Neuronal stem cell (in vitro differentiated cells): ENCODE data around the gene MRPS31.

ENCODE experiments used
- DNase-seq: peaks from one replicate; pipeline ENCODE4 v3.0.0-alpha.2; 2013; ENCODE audit warnings: low spot score
- H2AFZ ChIP-seq: one replicate; pipeline ENCODE4 v1.6.1; 2013; ENCODE audit warnings: mild to moderate bottlenecking, low read length, inconsistent platforms
- H2AK5ac ChIP-seq: 2 replicates; pipeline ENCODE4 v1.6.1; 2013; ENCODE audit warnings: low read depth, mild to moderate bottlenecking, inconsistent platforms, low read length, moderate library complexity, mixed read lengths
- H2BK120ac ChIP-seq: 2 replicates; pipeline ENCODE4 v1.6.1; 2013; ENCODE audit warnings: low read depth, mild to moderate bottlenecking, inconsistent platforms, low read length, moderate library complexity, mixed read lengths
- H2BK12ac ChIP-seq: one replicate; pipeline ENCODE4 v1.6.1; 2013; ENCODE audit warnings: low read length, inconsistent platforms
- H2BK15ac ChIP-seq: 2 replicates; pipeline ENCODE4 v1.6.1; 2013; ENCODE audit warnings: mild to moderate bottlenecking, low read length, inconsistent platforms, mixed read lengths
- H2BK5ac ChIP-seq: one replicate; pipeline ENCODE4 v1.6.1; 2013; ENCODE audit warnings: inconsistent platforms, mild to moderate bottlenecking, low read length, moderate library complexity
- H3K14ac ChIP-seq: one replicate; pipeline ENCODE4 v1.6.1; 2013; ENCODE audit warnings: low read length, inconsistent platforms
- H3K18ac ChIP-seq: 2 replicates; pipeline ENCODE4 v1.6.1; 2013; ENCODE audit warnings: low read length, inconsistent platforms
- H3K23ac ChIP-seq: 2 replicates; pipeline ENCODE4 v1.6.1; 2013; ENCODE audit warnings: low read depth, mild to moderate bottlenecking, mixed read lengths, low read length, inconsistent platforms; ENCODE audit not compliant: poor library complexity
- H3K27ac ChIP-seq: replicated peaks from 3 replicates; pipeline ENCODE4 v1.5.1; 2013; ENCODE audit warnings: low read length, inconsistent platforms
- H3K27me3 ChIP-seq, 3 experiments: 2 replicates each; pipeline ENCODE4 v1.6.1; 2013; ENCODE audit warnings: low read length in 3 of 3, mild to moderate bottlenecking in 2 of 3, inconsistent platforms in 1 of 3, low read depth in 1 of 3, mixed read lengths in 1 of 3, moderate library complexity in 1 of 3; ENCODE audit not compliant: control insufficient read depth in 3 of 3, insufficient read depth in 3 of 3
- H3K36me3 ChIP-seq, 2 donors: replicated peaks in 1 of 2; 2 replicates each; pipeline ENCODE4 v1.6.1; 2013; ENCODE audit warnings: low read length in 2 of 2; ENCODE audit not compliant: control insufficient read depth in 2 of 2, insufficient read depth in 2 of 2
- H3K4ac ChIP-seq: 2 replicates; pipeline ENCODE4 v1.6.1; 2013; ENCODE audit warnings: inconsistent platforms, mild to moderate bottlenecking, low read length, moderate library complexity
- H3K4me1 ChIP-seq, 2 donors: 1 replicate in 1 of 2; 2 replicates in 1 of 2; pipeline ENCODE4 v1.6.1; 2013; ENCODE audit warnings: low read length in 2 of 2, low read depth in 1 of 2; ENCODE audit not compliant: control insufficient read depth in 2 of 2, insufficient read depth in 1 of 2
- H3K4me2 ChIP-seq: one replicate; pipeline ENCODE4 v1.6.1; 2013; ENCODE audit warnings: mild to moderate bottlenecking, low read length, inconsistent platforms; ENCODE audit not compliant: insufficient read depth, poor library complexity, severe bottlenecking
- H3K4me3 ChIP-seq, 2 donors: 2 replicates each; pipeline ENCODE4 v1.5.1; 2013; ENCODE audit warnings: low read length in 2 of 2, mild to moderate bottlenecking in 2 of 2, inconsistent platforms in 1 of 2, moderate library complexity in 1 of 2
- H3K79me1 ChIP-seq: one replicate; pipeline ENCODE4 v1.6.1; 2013; ENCODE audit warnings: low read depth, mild to moderate bottlenecking, inconsistent platforms, low read length, moderate library complexity
- H3K9ac ChIP-seq: one replicate; pipeline ENCODE4 v1.6.1; 2013; ENCODE audit warnings: mild to moderate bottlenecking, low read depth, low read length, inconsistent platforms; ENCODE audit not compliant: poor library complexity
- H3K9me3 ChIP-seq, 2 donors: replicated peaks in 1 of 2; 2 replicates each; pipeline versions ENCODE3 to v1.6.1; 2013; ENCODE audit warnings: low read length in 2 of 2, mild to moderate bottlenecking in 2 of 2, inconsistent platforms in 1 of 2, low read depth in 1 of 2, mixed read lengths in 1 of 2, moderate library complexity in 1 of 2; ENCODE audit not compliant: control insufficient read depth in 2 of 2, insufficient read depth in 1 of 2
- H4K8ac ChIP-seq: one replicate; pipeline ENCODE4 v1.6.1; 2013; ENCODE audit warnings: low read depth, mild to moderate bottlenecking, inconsistent platforms, low read length, moderate library complexity
- H4K91ac ChIP-seq: one replicate; pipeline ENCODE4 v1.6.1; 2013; ENCODE audit warnings: low read length, low read depth, mild to moderate bottlenecking, inconsistent platforms; ENCODE audit not compliant: poor library complexity
- WGBS, 2 donors: extraction: QIAGEN DNeasy Blood & Tissue Kit; methylation state at CpG; one replicate each; pipeline ENCODE4 v1.1.7; 2013; ENCODE audit warnings: missing lambda C conversion rate in 2 of 2, mixed read lengths in 1 of 2; ENCODE audit not compliant: insufficient read length in 2 of 2, insufficient replicate concordance in 1 of 2; ENCODE audit errors: extremely low coverage in 2 of 2; 5-methylcytosine and 5-hydroxymethylcytosine counted together

MRPS31 gene

DNA sequence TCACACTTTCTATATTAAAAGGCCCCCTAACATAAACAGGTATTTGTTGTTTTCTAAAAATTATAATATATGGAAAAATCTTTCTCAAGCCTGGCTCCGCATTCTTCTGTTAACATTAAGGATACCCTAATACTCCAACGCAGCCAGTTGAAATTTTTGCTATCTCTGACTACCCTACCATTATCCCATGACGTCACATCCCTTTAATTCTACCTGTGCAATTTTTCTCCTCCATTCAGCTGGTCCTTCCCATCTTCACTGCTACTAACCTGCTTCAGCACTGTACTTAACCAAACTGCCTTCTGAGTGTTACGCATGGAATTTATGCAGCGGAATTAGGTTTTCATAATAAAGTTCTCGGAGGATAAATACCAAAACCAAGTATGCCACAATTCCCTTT lies 1.0 kb downstream of the MRPS31 start:
- peak overlapping the region in 1 of 2 donors; percentile 75 for H3K4me3 ChIP-seq
- H2BK12ac ChIP-seq: no peak overlapping the region
- peak overlapping the region; percentile 53 for H3K4me2 ChIP-seq
- H3K14ac ChIP-seq: no peak overlapping the region
- no peak overlapping the region for H3K9ac ChIP-seq
- no peak overlapping the region for H3K23ac ChIP-seq
- H2BK5ac ChIP-seq: no peak overlapping the region
- no peak overlapping the region for H3K27ac ChIP-seq
- DNase-seq: no peak
- no peak overlapping the region for H3K18ac ChIP-seq
- H3K27me3 ChIP-seq: no peaks in the 10 kb centered on the region
- H3K4ac ChIP-seq: no peak overlapping the region
- H2AK5ac ChIP-seq: no peak overlapping the region
- peaks cover 0 to 20% of the 10 kb centered on the region in 2 donors for H3K36me3 ChIP-seq
- H2AFZ ChIP-seq: no peak overlapping the region
- H3K79me1 ChIP-seq: peaks cover 2% of the 10 kb centered on the region
- no peaks in the 10 kb centered on the region for H3K9me3 ChIP-seq
- H2BK15ac ChIP-seq: no peak overlapping the region
- H2BK120ac ChIP-seq: no peak overlapping the region
- H3K4me1 ChIP-seq: peaks cover 1 to 6% of the 10 kb centered on the region in 2 donors
- WGBS, 2 donors: no CpG with 5 or more reads among the region's 6 CpGs
- no peak overlapping the region for H4K91ac ChIP-seq
- H4K8ac ChIP-seq: no peak overlapping the region

- H2BK12ac ChIP-seq: no peak overlapping the region
- H3K18ac ChIP-seq: no peak overlapping the region
- no peak overlapping the region for H3K27ac ChIP-seq
- no peak overlapping the region for H4K8ac ChIP-seq
- no peak overlapping the region for H2AK5ac ChIP-seq
- H2AFZ ChIP-seq: no peak overlapping the region
- H2BK5ac ChIP-seq: no peak overlapping the region
- H3K14ac ChIP-seq: no peak overlapping the region
- no CpG with 5 or more reads among the region's 1 CpG for WGBS, 2 donors
- DNase-seq: no peak
- no peak overlapping the region for H2BK15ac ChIP-seq
- peaks cover 1 to 6% of the 10 kb centered on the region in 2 donors for H3K4me1 ChIP-seq
- no peak overlapping the region for H3K9ac ChIP-seq
- peaks cover 5 to 48% of the 10 kb centered on the region in 2 donors for H3K36me3 ChIP-seq
- H2BK120ac ChIP-seq: no peak overlapping the region
- no peak overlapping the region for H3K4ac ChIP-seq
- no peak overlapping the region for H4K91ac ChIP-seq
- no peak overlapping the region for H3K23ac ChIP-seq
- H3K79me1 ChIP-seq: peaks cover 2% of the 10 kb centered on the region
- no peaks in the 10 kb centered on the region for H3K27me3 ChIP-seq
- H3K4me3 ChIP-seq: no peak overlapping the region
- H3K4me2 ChIP-seq: no peak overlapping the region
- no peaks in the 10 kb centered on the region for H3K9me3 ChIP-seq
Observed at GRCh38 chr13:40765602-40766001, 5.4 kb downstream of the MRPS31 start.

GRCh38 chr13:40764587-40765403 lies 6.2 kb downstream of the MRPS31 start:
- Histone ChIP-seq H3K36me3 (peaks cover 5 to 56% of the 10 kb centered on the region in 2 donors), H3K4me3 (no peak overlapping the region), H3K18ac (no peak overlapping the region), H2AFZ (no peak overlapping the region), H3K4me1 (peaks cover 0 to 3% of the 10 kb centered on the region in 2 donors), H3K79me1 (peaks cover 2% of the 10 kb centered on the region), H3K27me3 (no peaks in the 10 kb centered on the region), H3K4me2 (no peak overlapping the region), H3K9me3 (no peaks in the 10 kb centered on the region), H2BK15ac (no peak overlapping the region), H3K9ac (no peak overlapping the region), H2BK5ac (no peak overlapping the region), H4K8ac (no peak overlapping the region), H2AK5ac (no peak overlapping the region), H2BK120ac (no peak overlapping the region), H3K27ac (no peak overlapping the region), H3K14ac (no peak overlapping the region), H3K4ac (no peak overlapping the region), H2BK12ac (no peak overlapping the region), H4K91ac (no peak overlapping the region), H3K23ac (no peak overlapping the region)
- no peak for DNase-seq
- no CpG with 5 or more reads among the region's 3 CpGs for WGBS, 2 donors

DNA sequence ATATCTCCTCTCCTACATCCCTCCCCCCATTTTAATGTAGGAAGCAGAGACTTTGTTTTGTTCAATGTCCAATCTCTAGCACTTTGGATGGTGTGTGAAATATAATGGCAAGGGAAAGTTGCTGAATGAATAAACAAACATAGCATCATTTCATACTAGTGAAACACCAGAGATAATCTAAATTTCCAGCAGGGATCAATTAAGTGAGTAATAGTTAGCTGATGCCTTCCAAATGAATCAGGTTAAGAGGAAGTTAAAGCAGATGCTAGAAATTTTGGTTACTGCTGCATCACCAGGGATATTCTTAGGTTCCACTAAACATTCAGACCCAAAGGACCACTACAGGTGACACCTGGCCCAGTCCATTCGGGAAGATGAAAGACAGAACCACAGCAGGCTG lies 8.1 kb downstream of the MRPS31 start:
- Histone ChIP-seq H3K4me2 (no peak overlapping the region), H3K36me3 (peaks cover 7 to 72% of the 10 kb centered on the region in 2 donors), H3K27me3 (no peaks in the 10 kb centered on the region), H3K27ac (no peak overlapping the region), H3K18ac (no peak overlapping the region), H4K8ac (no peak overlapping the region), H2AK5ac (no peak overlapping the region), H3K9me3 (no peaks in the 10 kb centered on the region), H3K4me1 (no peaks in the 10 kb centered on the region), H2BK15ac (no peak overlapping the region), H3K9ac (no peak overlapping the region), H4K91ac (no peak overlapping the region), H3K4ac (no peak overlapping the region), H2BK120ac (no peak overlapping the region), H3K4me3 (no peak overlapping the region), H2BK12ac (no peak overlapping the region), H3K23ac (no peak overlapping the region), H2AFZ (no peak overlapping the region), H2BK5ac (no peak overlapping the region), H3K79me1 (peaks cover 2% of the 10 kb centered on the region), H3K14ac (no peak overlapping the region)
- no peak for DNase-seq
- WGBS, 2 donors: no CpG with 5 or more reads among the region's 1 CpG
